HCT116 (cell line): ENCODE results near the gene LRRC73. TPM values are rescaled to one million over a fixed set of nuclear protein-coding genes. Genes with fewer than 3 reads are reported as not detected.
"Not testable (repeated sequence)": the region's sequence is repeated elsewhere in the genome, so short reads cannot be mapped to it uniquely, and the experiment has no call there.

Source experiments
- ATAC-seq: fragments of 200-7000 bp; cut with Tn5 transposase; 2 replicates; pipeline ENCODE4 v1.9.1; 2020; ENCODE audit warnings: mild to moderate bottlenecking, moderate library complexity
- BruUV-seq: library from RNA; stranded (reverse); fragments of 400-500 nt; replicated peaks from 2 replicates; lab custom pipeline; 2021; lab: Mats Ljungman, UMichigan
- CTCF ChIA-PET: fragments of 300-600 bp; sonication (Branson Sonifier 250); formaldehyde crosslinking; loops from one replicate; lab custom pipeline; 2021; ENCODE audit warnings: antibody characterized with exemption; lab: Charles Lee
- POLR2A ChIA-PET: fragments of 300-600, 350-600 bp; sonication (Branson Sonifier 250); formaldehyde crosslinking; loops from one replicate; lab custom pipeline; 2021; ENCODE audit warnings: antibody characterized with exemption; lab: Charles Lee
- RAD21 ChIA-PET, 2 experiments: fragments of 300-600 bp; sonication (Branson Sonifier 250); formaldehyde crosslinking; loops; one replicate each; lab custom pipeline; 2023; ENCODE audit warnings: low total read pairs in 2 of 2; ENCODE audit not compliant: uncharacterized antibody in 2 of 2, unreplicated experiment in 2 of 2, low non-redundant PET in 1 of 2; lab: Charles Lee
- DNase-seq: peaks from one replicate; pipeline ENCODE4 v3.0.0-alpha.2; 2010; ENCODE audit warnings: low read depth, low spot score
- H2AFZ ChIP-seq: fragments of 200-600 bp; shearing (Covaris generic), sonication (generic); 2 replicates; pipeline ENCODE4 v1.6.1; 2017; ENCODE audit warnings: low read depth, mixed run types, mixed read lengths, antibody characterized with exemption, low read length; ENCODE audit not compliant: poor library complexity, severe bottlenecking
- H3K27ac ChIP-seq: 2 replicates; pipeline ENCODE4 v1.5.1; 2012; ENCODE audit warnings: low read depth, low read length
- H3K27me3 ChIP-seq: fragments of 200-600 bp; sonication (generic); 2 replicates; pipeline ENCODE4 v1.6.1; 2016; ENCODE audit warnings: mixed run types, low read length, mixed read lengths; ENCODE audit not compliant: insufficient read depth
- H3K36me3 ChIP-seq, 2 experiments: fragments of 200-500 bp in 1 of 2; fragments of 200-600 bp in 1 of 2; sonication (Bioruptor generic) in 1 of 2; sonication (generic) in 1 of 2; 2 replicates each; pipeline versions ENCODE4 v1.5.1 to v1.6.1; 2014 to 2016; ENCODE audit warnings: low read length in 2 of 2, inconsistent platforms in 1 of 2, mixed read lengths in 1 of 2, mixed run types in 1 of 2; ENCODE audit not compliant: insufficient read depth in 2 of 2, control insufficient read depth in 1 of 2
- H3K4me1 ChIP-seq, 2 experiments: fragments of 200-600 bp in 1 of 2; sonication (generic) in 1 of 2; 2 replicates each; pipeline versions ENCODE4 v1.5.1 to v1.6.1; 2012 to 2017; ENCODE audit warnings: low read length in 2 of 2, inconsistent platforms in 1 of 2, mild to moderate bottlenecking in 1 of 2, mixed read lengths in 1 of 2, mixed run types in 1 of 2, moderate library complexity in 1 of 2; ENCODE audit not compliant: insufficient read depth in 2 of 2, control insufficient read depth in 1 of 2
- H3K4me2 ChIP-seq: fragments of 200-600 bp; sonication (generic); 2 replicates; pipeline ENCODE4 v1.6.1; 2017; ENCODE audit warnings: mixed run types, low read length, mixed read lengths
- H3K4me3 ChIP-seq, 2 experiments: fragments of 200-600 bp in 1 of 2; sonication (generic) in 1 of 2; replicated peaks in 1 of 2; 2 replicates each; pipeline ENCODE4 v1.5.1; 2011 to 2016; ENCODE audit warnings: low read length in 2 of 2, control low read depth in 1 of 2, low read depth in 1 of 2, mild to moderate bottlenecking in 1 of 2, mixed read lengths in 1 of 2, mixed run types in 1 of 2
- H3K79me2 ChIP-seq: fragments of 200-600 bp; sonication (generic); 2 replicates; pipeline ENCODE4 v1.6.1; 2017; ENCODE audit warnings: mild to moderate bottlenecking, mixed run types, low read length, moderate library complexity, mixed read lengths; ENCODE audit not compliant: insufficient read depth
- H3K9ac ChIP-seq: fragments of 200-600 bp; sonication (generic); 2 replicates; pipeline ENCODE4 v1.6.1; 2016; ENCODE audit warnings: low read length, mixed read lengths
- H3K9me2 ChIP-seq: fragments of 200-600 bp; sonication (generic), shearing (Covaris generic); 2 replicates; pipeline ENCODE4 v1.6.1; 2017; ENCODE audit warnings: mixed run types, mild to moderate bottlenecking, moderate library complexity; ENCODE audit not compliant: insufficient read depth
- H3K9me3 ChIP-seq, 2 experiments: fragments of 200-500 bp in 1 of 2; fragments of 200-600 bp in 1 of 2; sonication (Bioruptor generic) in 1 of 2; sonication (generic) in 1 of 2; 2 replicates each; pipeline ENCODE4 v1.6.1; 2014 to 2017; ENCODE audit warnings: low read length in 2 of 2, mixed read lengths in 2 of 2, inconsistent platforms in 1 of 2, low read depth in 1 of 2, mild to moderate bottlenecking in 1 of 2, mixed run types in 1 of 2, moderate library complexity in 1 of 2; ENCODE audit not compliant: control insufficient read depth in 1 of 2, insufficient read depth in 1 of 2
- H4K20me1 ChIP-seq: fragments of 200-600 bp; sonication (generic), shearing (Covaris generic); 2 replicates; pipeline ENCODE4 v1.6.1; 2017; ENCODE audit warnings: mixed run types, mild to moderate bottlenecking, moderate library complexity; ENCODE audit not compliant: insufficient read depth
- CEBPB ChIP-seq: IDR thresholded peaks from 2 replicates; pipeline ENCODE4 v1.6.1; 2012; ENCODE audit warnings: low read depth
- ELF1 ChIP-seq: IDR thresholded peaks from 2 replicates; pipeline ENCODE4 v1.6.1; 2012; ENCODE audit warnings: low read depth, borderline replicate concordance
- EZH2 ChIP-seq: fragments of 200-600 bp; sonication (generic); IDR thresholded peaks from 2 replicates; pipeline ENCODE4 v1.6.1; 2017; ENCODE audit warnings: antibody characterized with exemption, mixed run types
- POLR2AphosphoS5 ChIP-seq: IDR thresholded peaks from 2 replicates; pipeline ENCODE4 v1.6.1; 2011; ENCODE audit warnings: mild to moderate bottlenecking, low read depth, low read length, moderate library complexity
- RAD21 ChIP-seq: IDR thresholded peaks from 2 replicates; pipeline ENCODE4 v1.6.1; 2012; ENCODE audit warnings: low read depth, mild to moderate bottlenecking
- REST ChIP-seq: IDR thresholded peaks from 2 replicates; pipeline ENCODE4 v1.6.1; 2012; ENCODE audit warnings: low read depth
- SIN3A ChIP-seq: IDR thresholded peaks from 2 replicates; pipeline ENCODE4 v1.6.1; 2012; ENCODE audit warnings: low read depth
- SP1 ChIP-seq: IDR thresholded peaks from 2 replicates; pipeline ENCODE4 v1.6.1; 2012; ENCODE audit warnings: low read depth
- SRF ChIP-seq: IDR thresholded peaks from 2 replicates; pipeline ENCODE4 v1.6.1; 2012; ENCODE audit warnings: low read depth
- TCF7L2 ChIP-seq: IDR thresholded peaks from 2 replicates; pipeline ENCODE4 v1.7.0; 2011; ENCODE audit warnings: borderline replicate concordance, inconsistent platforms; ENCODE audit not compliant: insufficient read depth, insufficient read length; ENCODE audit errors: extremely low read depth
- ZFX ChIP-seq: fragments of 450-650 bp; IDR thresholded peaks from 2 replicates; pipeline ENCODE4 v1.6.1; 2017
- ZNF274 ChIP-seq: fragments of 200-500 bp; sonication (Bioruptor generic); IDR thresholded peaks from 2 replicates; pipeline ENCODE4 v1.6.1; 2014; ENCODE audit warnings: mild to moderate bottlenecking, low read depth, low read length, inconsistent platforms
- intact Hi-C: fragments of 100-400 bp; cut with micrococcal nuclease; formaldehyde crosslinking; loops from 2 replicates; pipeline ENCODE4 v1.10.0; 2022
- total RNA-seq: library from RNA; stranded (reverse); gene quantifications from one replicate; pipeline ENCODE4 v1.2.1, GENCODE V29; 2021; ENCODE audit not compliant: unreplicated experiment

Gene LRRC73
- total RNA-seq, 1 experiment from 2014 or later: 1.2 TPM

- Histone ChIP-seq H3K79me2 (peaks cover 17% of the 10 kb centered on the region), H3K36me3 (peaks cover 37 to 52% of the 10 kb centered on the region in 2 experiments; a peak in 3 of 4 replicates), H3K4me2 (no peak overlapping the region), H3K9me2 (no peaks in the 10 kb centered on the region), H3K9ac (no peak overlapping the region), H3K9me3 (no peaks in the 10 kb centered on the region), H4K20me1 (no peaks in the 10 kb centered on the region), H2AFZ (no peak overlapping the region), H3K4me3 (no peak overlapping the region), H3K27me3 (no peaks in the 10 kb centered on the region), H3K4me1 (no peaks in the 10 kb centered on the region), H3K27ac (no peak overlapping the region)
- POLR2A ChIA-PET: no interaction called here
- no peak for DNase-seq
- CTCF ChIA-PET: no interaction called here
- no peak for TF ChIP-seq POLR2AphosphoS5
- no peak for TF ChIP-seq ELF1
- no peak for TF ChIP-seq RAD21
- TF ChIP-seq ZFX: no peak
- no peak for TF ChIP-seq TCF7L2
- TF ChIP-seq SRF: no peak
- RAD21 ChIA-PET: no interaction called here
- no peak for ATAC-seq
- intact Hi-C loops: no loop called here
- BruUV-seq: no TSS peak
Observed at GRCh38 chr6:43541774-43542471, 31.8 kb upstream of the LRRC73 start.

- POLR2A ChIA-PET: no interaction called here
- TF ChIP-seq SP1 (no peak), RAD21 (no peak), CEBPB (no peak), ZNF274 (no peak), TCF7L2 (no peak), EZH2 (no peak), SIN3A (no peak), REST (no peak), ZFX (no peak)
- H3K27me3 ChIP-seq: no peaks in the 10 kb centered on the region
- no peaks in the 10 kb centered on the region for H3K9me3 ChIP-seq
- no peak overlapping the region for H3K4me2 ChIP-seq
- no peak overlapping the region for H3K9ac ChIP-seq
- H3K27ac ChIP-seq: no peak overlapping the region
- no peaks in the 10 kb centered on the region for H3K4me1 ChIP-seq
- no peak for ATAC-seq
- CTCF ChIA-PET: no interaction called here
- no peak for DNase-seq
- no peaks in the 10 kb centered on the region for H3K9me2 ChIP-seq
- intact Hi-C loops: no loop called here
- no peaks in the 10 kb centered on the region for H4K20me1 ChIP-seq
- peaks cover 31 to 39% of the 10 kb centered on the region in 2 experiments; a peak in 3 of 4 replicates for H3K36me3 ChIP-seq
- RAD21 ChIA-PET: no interaction called here
- peaks cover 17% of the 10 kb centered on the region for H3K79me2 ChIP-seq
- no TSS peak for BruUV-seq
- H2AFZ ChIP-seq: no peak overlapping the region
- H3K4me3 ChIP-seq: no peak overlapping the region
Observed at GRCh38 chr6:43540507-43540906, 30.4 kb upstream of the LRRC73 start.

- BruUV-seq, H2AFZ ChIP-seq: not testable (repeated sequence)
Observed at GRCh38 chr6:43539409-43539808, 29.3 kb upstream of the LRRC73 start.

More at GRCh38 chr6:43539409-43539808, 29.3 kb upstream of the LRRC73 start:
- POLR2A ChIA-PET, H3K4me2 ChIP-seq, DNase-seq, RAD21 ChIA-PET, ATAC-seq, H4K20me1 ChIP-seq, H3K9me3 ChIP-seq, H3K9me2 ChIP-seq, CTCF ChIA-PET, H3K27ac ChIP-seq, H3K9ac ChIP-seq, H3K27me3 ChIP-seq, H3K4me1 ChIP-seq, H3K4me3 ChIP-seq, intact Hi-C loops: not testable (repeated sequence)
- Histone ChIP-seq H3K36me3 (peaks cover 28 to 33% of the 10 kb centered on the region in 2 experiments; a peak in 3 of 4 replicates), H3K79me2 (peaks cover 15% of the 10 kb centered on the region)
